HG03575 (cell line): Measurements from ENCODE around the gene PATJ.
"Not testable (repeated sequence)": the region's sequence is repeated elsewhere in the genome, so short reads cannot be mapped to it uniquely, and the experiment has no call there.

Experiments
- ATAC-seq: cut with Tn5 transposase; IDR thresholded peaks from one replicate; pipeline ENCODE4 v1.9.1; 2021; ENCODE audit not compliant: unreplicated experiment, insufficient number of reproducible peaks, low FRiP score; ENCODE audit errors: extremely low read depth

The PATJ gene

GRCh38 chr1:62176597-62177312, 434.5 kb downstream of the PATJ start:
- no peak for ATAC-seq

GRCh38 chr1:62177621-62178020, 435.3 kb downstream of the PATJ start:
- no peak for ATAC-seq

- ATAC-seq = no peak
Measured at GRCh38 chr1:62178372-62178771, 436.1 kb downstream of the PATJ start.

- ATAC-seq = not testable (repeated sequence)
Measured at GRCh38 chr1:62180054-62180453, 437.8 kb downstream of the PATJ start.

GRCh38 chr1:62180639-62181038, 438.4 kb downstream of the PATJ start:
- no peak for ATAC-seq

GRCh38 chr1:62181532-62181931, 439.3 kb downstream of the PATJ start:
- ATAC-seq = no peak

- not testable (repeated sequence) for ATAC-seq
Measured at GRCh38 chr1:62182157-62182556, 439.9 kb downstream of the PATJ start.

- ATAC-seq = not testable (repeated sequence)
Measured at GRCh38 chr1:62183164-62184020, 441.1 kb downstream of the PATJ start.

GRCh38 chr1:62184336-62184735, 442.1 kb downstream of the PATJ start:
- ATAC-seq = no peak

GRCh38 chr1:62185233-62185632, 443.0 kb downstream of the PATJ start:
- ATAC-seq = not testable (repeated sequence)

GRCh38 chr1:62185677-62186076, 443.4 kb downstream of the PATJ start:
- no peak for ATAC-seq

GRCh38 chr1:62187548-62187947, 445.3 kb downstream of the PATJ start:
- no peak for ATAC-seq

- ATAC-seq = no peak
Measured at GRCh38 chr1:62188111-62188510, 445.8 kb downstream of the PATJ start.

- no peak for ATAC-seq
Measured at GRCh38 chr1:62194651-62195544, 452.6 kb downstream of the PATJ start, which contains the start of gene L1TD1. Gene L1TD1, plus strand, starts transcription at chr1:62194849. Its CDS starts 11,780 bp downstream, at chr1:62206629.

GRCh38 chr1:62196086-62196690, 453.9 kb downstream of the PATJ start:
- no peak for ATAC-seq

- ATAC-seq = no peak
Measured at GRCh38 chr1:62198069-62198780, 455.9 kb downstream of the PATJ start.

GRCh38 chr1:62198781-62199125, 456.5 kb downstream of the PATJ start:
- no peak for ATAC-seq

GRCh38 chr1:62207187-62207586, 464.9 kb downstream of the PATJ start:
- no peak for ATAC-seq
